ENCODE measurements around the gene RSPRY1.

Gene RSPRY1

GRCh38 chr16:57147381-57148221, 38.5 kb upstream of the RSPRY1 start:
- H3K9me3 ChIP-seq = no peaks in the 10 kb centered on the region
- no peak for DNase-seq (ENCODE audit: low spot score in 2 of 2)
- peaks cover 8% of the 10 kb centered on the region for H3K36me3 ChIP-seq (replicated peaks)
- no peak overlapping the region for H3K4me3 ChIP-seq
- H3K4me1 ChIP-seq = no peaks in the 10 kb centered on the region
- in situ Hi-C loops (cut with MboI; ENCODE audit: low sequenced_read_pairs) = no loop called here
- no peaks in the 10 kb centered on the region for H3K27me3 ChIP-seq (ENCODE audit: low read depth)

- in situ Hi-C loops (cut with MboI; ENCODE audit: low sequenced_read_pairs) = no loop called here
- Histone ChIP-seq H3K9me3 (no peaks in the 10 kb centered on the region), H3K27me3 (ENCODE audit: low read depth) (no peaks in the 10 kb centered on the region), H3K4me1 (no peaks in the 10 kb centered on the region), H3K36me3 (replicated peaks) (peaks cover 17% of the 10 kb centered on the region), H3K4me3 (no peak overlapping the region)
- DNase-seq (ENCODE audit: low spot score in 2 of 2) = no peak
Observed at GRCh38 chr16:57148481-57148880, 37.6 kb upstream of the RSPRY1 start.

- no peak for DNase-seq (ENCODE audit: low spot score in 2 of 2)
- Histone ChIP-seq H3K4me1 (no peaks in the 10 kb centered on the region), H3K36me3 (replicated peaks) (peaks cover 23% of the 10 kb centered on the region)
Observed at GRCh38 chr16:57149391-57149790, 36.7 kb upstream of the RSPRY1 start.

GRCh38 chr16:57150682-57151330, 35.3 kb upstream of the RSPRY1 start:
- Histone ChIP-seq H3K27me3 (ENCODE audit: low read depth) (no peaks in the 10 kb centered on the region), H3K9me3 (no peaks in the 10 kb centered on the region), H3K36me3 (replicated peaks) (peaks cover 37% of the 10 kb centered on the region), H3K4me3 (no peak overlapping the region), H3K4me1 (no peaks in the 10 kb centered on the region)
- DNase-seq (ENCODE audit: low spot score in 2 of 2) = no peak
- in situ Hi-C loops (cut with MboI; ENCODE audit: low sequenced_read_pairs) = no loop called here

More at GRCh38 chr16:57149391-57149790, 36.7 kb upstream of the RSPRY1 start:
- no peaks in the 10 kb centered on the region for H3K9me3 ChIP-seq
- no peaks in the 10 kb centered on the region for H3K27me3 ChIP-seq (ENCODE audit: low read depth)
- in situ Hi-C loops (cut with MboI; ENCODE audit: low sequenced_read_pairs) = no loop called here
- no peak overlapping the region for H3K4me3 ChIP-seq

GRCh38 chr16:57151369-57151768, 34.8 kb upstream of the RSPRY1 start:
- H3K4me3 ChIP-seq = no peak overlapping the region
- no peaks in the 10 kb centered on the region for H3K4me1 ChIP-seq
- H3K27me3 ChIP-seq (ENCODE audit: low read depth) = no peaks in the 10 kb centered on the region
- in situ Hi-C loops (cut with MboI; ENCODE audit: low sequenced_read_pairs) = no loop called here
- H3K9me3 ChIP-seq = no peaks in the 10 kb centered on the region
- H3K36me3 ChIP-seq (replicated peaks) = peaks cover 43% of the 10 kb centered on the region
- DNase-seq (ENCODE audit: low spot score in 2 of 2) = no peak

DNA sequence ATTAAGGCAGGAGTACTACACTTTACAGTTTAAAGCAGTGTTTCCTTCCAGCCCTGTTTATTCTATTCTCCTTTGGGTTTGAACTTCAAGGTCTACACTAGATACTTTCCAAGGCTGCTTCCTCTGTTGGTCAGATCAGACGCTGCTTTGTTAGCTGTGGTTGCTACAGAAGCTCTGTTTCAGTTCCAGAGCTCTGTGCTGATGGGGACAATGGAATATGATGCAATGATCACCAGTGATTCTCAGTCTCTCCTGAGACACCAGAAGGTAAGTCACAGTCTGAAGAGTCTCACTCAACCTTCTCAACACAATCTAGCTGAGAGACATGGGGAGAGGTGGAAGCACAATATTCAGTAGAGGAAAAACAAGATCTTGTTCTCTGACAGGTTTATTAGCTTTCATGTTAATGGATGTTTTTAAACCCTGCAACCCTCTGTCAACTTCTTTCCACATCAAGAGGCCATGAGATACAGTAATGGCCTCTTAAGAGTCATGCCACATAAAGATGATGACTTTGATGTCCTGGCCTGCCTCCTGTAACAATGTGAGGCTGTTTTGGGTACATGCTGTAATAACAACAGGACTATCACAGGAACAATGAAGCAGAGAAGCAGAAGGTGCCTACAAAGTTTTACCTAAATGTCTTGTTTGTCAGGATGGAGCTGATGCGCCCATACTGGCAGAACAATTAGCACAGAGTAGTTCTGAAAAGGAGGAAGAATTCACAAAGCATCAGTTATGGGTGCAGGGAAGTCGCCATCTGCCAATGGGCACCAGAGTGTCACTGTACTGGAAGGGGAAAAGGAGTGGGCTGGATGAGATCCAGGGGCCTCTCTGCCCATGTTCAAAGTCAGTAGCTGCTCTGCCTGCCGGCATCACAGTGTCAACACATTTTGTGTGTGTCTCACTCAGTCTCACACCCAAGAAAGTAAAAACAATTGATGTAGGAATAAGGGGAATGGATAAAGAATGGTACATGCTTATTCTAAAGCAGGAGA, 33.7 kb upstream of the RSPRY1 start:
- H3K4me3 ChIP-seq = no peak overlapping the region
- peaks cover 48% of the 10 kb centered on the region for H3K36me3 ChIP-seq (replicated peaks)
- no peaks in the 10 kb centered on the region for H3K27me3 ChIP-seq (ENCODE audit: low read depth)
- no peaks in the 10 kb centered on the region for H3K9me3 ChIP-seq
- DNase-seq (ENCODE audit: low spot score in 2 of 2) = no peak
- in situ Hi-C loops (cut with MboI; ENCODE audit: low sequenced_read_pairs) = no loop called here
- H3K4me1 ChIP-seq = no peaks in the 10 kb centered on the region

DNA sequence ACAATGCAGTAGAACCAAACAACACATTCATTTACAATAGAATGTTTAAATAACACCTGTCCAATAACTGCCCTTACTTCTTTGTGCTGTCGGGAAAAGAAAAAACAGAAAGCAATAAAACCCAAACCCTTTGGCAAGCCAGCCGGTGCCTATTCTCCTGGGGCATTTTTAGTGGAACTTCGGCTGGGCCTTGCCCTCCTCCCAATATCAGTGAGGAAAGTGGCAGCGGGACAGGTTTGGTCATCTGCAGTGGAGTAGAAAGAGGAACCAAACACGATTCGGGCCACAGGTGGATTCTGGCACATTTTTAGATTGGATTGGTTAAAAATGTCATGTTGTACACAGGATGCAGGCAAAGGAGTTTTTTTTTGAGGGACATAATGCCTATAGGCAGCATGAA, 32.3 kb upstream of the RSPRY1 start:
- no peak overlapping the region for H3K4me3 ChIP-seq
- no peaks in the 10 kb centered on the region for H3K9me3 ChIP-seq
- DNase-seq (ENCODE audit: low spot score in 2 of 2) = no peak
- in situ Hi-C loops (cut with MboI; ENCODE audit: low sequenced_read_pairs) = no loop called here
- no peaks in the 10 kb centered on the region for H3K27me3 ChIP-seq (ENCODE audit: low read depth)
- H3K4me1 ChIP-seq = no peaks in the 10 kb centered on the region
- peaks cover 52% of the 10 kb centered on the region for H3K36me3 ChIP-seq (replicated peaks)

DNA sequence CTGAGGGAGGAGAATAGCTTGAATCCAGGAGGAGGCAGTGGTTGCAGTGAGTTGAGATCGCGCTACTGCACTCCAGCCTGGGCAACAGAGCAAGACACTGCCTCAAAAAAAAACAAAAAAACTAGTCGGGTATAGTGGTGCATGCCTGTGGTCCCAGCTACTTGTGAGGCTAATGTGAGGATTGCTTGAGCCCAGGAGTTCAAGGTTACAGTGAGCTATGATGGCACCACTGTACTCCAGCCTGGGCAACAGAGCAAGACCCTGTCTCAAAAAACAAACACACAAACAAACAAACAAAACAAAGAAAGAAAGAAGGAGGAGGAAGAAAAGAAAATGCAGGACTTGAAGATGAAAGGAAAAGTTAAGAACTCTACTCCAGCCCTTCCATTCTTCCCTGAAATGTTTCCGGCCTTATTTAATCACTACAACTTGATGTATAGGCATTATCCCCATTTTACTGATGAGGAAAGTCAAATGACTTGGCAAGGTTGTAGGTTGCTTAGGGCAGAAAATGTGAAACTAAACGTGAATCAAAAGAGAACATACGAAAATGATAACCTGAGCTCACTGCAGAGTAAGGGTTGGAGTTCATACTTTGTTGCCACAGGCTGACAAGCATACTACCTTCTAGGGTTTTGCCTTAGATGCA, 30.3 kb upstream of the RSPRY1 start:
- Histone ChIP-seq H3K27me3 (ENCODE audit: low read depth) (no peaks in the 10 kb centered on the region), H3K36me3 (replicated peaks) (peaks cover 65% of the 10 kb centered on the region), H3K4me3 (no peak overlapping the region), H3K4me1 (no peaks in the 10 kb centered on the region), H3K9me3 (no peaks in the 10 kb centered on the region)
- in situ Hi-C loops (cut with MboI; ENCODE audit: low sequenced_read_pairs) = no loop called here
- DNase-seq (ENCODE audit: low spot score in 2 of 2) = no peak

DNA sequence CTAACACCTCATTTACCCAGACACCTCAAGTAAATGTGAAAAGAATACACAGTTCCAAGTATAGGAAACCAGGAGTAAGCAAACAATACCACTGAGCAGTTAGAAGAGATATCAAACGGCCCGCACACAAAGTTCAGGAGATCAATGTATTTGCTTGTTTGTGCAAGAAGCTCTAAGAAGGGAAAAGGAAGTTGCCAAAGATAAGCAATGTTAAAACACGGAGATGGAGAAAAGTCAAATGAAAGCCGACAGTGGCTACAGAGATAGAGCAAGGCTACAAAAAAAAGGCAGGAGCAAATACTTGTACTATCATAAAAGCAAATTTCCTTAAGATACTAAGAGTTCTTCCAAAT, 29.8 kb upstream of the RSPRY1 start:
- in situ Hi-C loops (cut with MboI; ENCODE audit: low sequenced_read_pairs) = no loop called here
- DNase-seq (ENCODE audit: low spot score in 2 of 2) = no peak
- no peaks in the 10 kb centered on the region for H3K27me3 ChIP-seq (ENCODE audit: low read depth)
- no peak overlapping the region for H3K4me3 ChIP-seq
- peaks cover 69% of the 10 kb centered on the region for H3K36me3 ChIP-seq (replicated peaks)
- no peaks in the 10 kb centered on the region for H3K9me3 ChIP-seq
- no peaks in the 10 kb centered on the region for H3K4me1 ChIP-seq

DNA sequence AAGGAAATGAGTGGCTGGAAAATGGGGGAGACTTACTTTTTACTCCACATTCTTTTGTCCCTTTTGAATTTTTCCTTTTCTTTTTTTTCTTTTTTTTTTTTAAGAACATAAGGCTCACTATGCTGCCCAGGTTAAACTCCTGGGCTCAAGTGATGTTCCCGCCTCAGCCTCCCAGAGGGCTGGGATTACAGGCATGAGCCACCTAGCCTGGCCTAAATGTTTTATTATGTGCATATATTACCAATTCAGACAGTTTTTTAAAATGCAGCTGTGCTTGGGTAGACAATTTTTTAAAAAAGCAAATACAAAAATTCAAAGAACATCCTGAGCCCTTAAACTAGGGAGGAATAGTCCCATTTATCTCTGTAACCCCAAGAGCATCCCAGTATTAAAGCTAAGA, 28.6 kb upstream of the RSPRY1 start:
- Histone ChIP-seq H3K9me3 (no peaks in the 10 kb centered on the region), H3K27me3 (ENCODE audit: low read depth) (no peaks in the 10 kb centered on the region), H3K4me1 (no peaks in the 10 kb centered on the region), H3K36me3 (replicated peaks) (peaks cover 67% of the 10 kb centered on the region), H3K4me3 (no peak overlapping the region)
- no peak for DNase-seq (ENCODE audit: low spot score in 2 of 2)
- in situ Hi-C loops (cut with MboI; ENCODE audit: low sequenced_read_pairs) = no loop called here

- H3K4me1 ChIP-seq = no peaks in the 10 kb centered on the region
- no peaks in the 10 kb centered on the region for H3K9me3 ChIP-seq
- H3K4me3 ChIP-seq = no peak overlapping the region
- no peaks in the 10 kb centered on the region for H3K27me3 ChIP-seq (ENCODE audit: low read depth)
- in situ Hi-C loops (cut with MboI; ENCODE audit: low sequenced_read_pairs) = no loop called here
- no peak for DNase-seq (ENCODE audit: low spot score in 2 of 2)
- H3K36me3 ChIP-seq (replicated peaks) = peaks cover 70% of the 10 kb centered on the region
Observed at GRCh38 chr16:57159447-57159846, 26.7 kb upstream of the RSPRY1 start.

GRCh38 chr16:57163842-57164241, 22.3 kb upstream of the RSPRY1 start:
- no peak overlapping the region for H3K4me3 ChIP-seq
- DNase-seq (ENCODE audit: low spot score in 2 of 2) = no peak
- no peaks in the 10 kb centered on the region for H3K9me3 ChIP-seq
- no peaks in the 10 kb centered on the region for H3K4me1 ChIP-seq
- H3K36me3 ChIP-seq (replicated peaks) = peaks cover 65% of the 10 kb centered on the region
- no peaks in the 10 kb centered on the region for H3K27me3 ChIP-seq (ENCODE audit: low read depth)
- in situ Hi-C loops (cut with MboI; ENCODE audit: low sequenced_read_pairs) = no loop called here

DNA sequence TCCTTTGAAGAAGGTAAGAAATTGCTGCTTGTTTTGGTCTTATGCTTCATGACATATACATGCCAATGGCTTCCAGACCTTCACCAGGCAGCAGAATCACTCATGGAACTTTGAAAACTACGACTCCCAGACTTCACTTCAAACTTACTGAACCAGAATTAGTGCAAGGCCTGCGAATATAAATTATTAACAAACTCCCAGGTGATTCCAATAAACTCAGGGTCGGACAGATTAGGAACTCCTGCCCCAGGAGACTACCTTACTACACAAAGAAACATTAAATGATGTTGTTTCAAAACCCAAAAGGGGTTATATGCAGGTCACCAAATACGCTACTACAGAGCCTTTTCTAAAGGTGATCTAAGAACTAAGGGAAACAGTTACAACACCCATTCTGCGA, 20.6 kb upstream of the RSPRY1 start:
- H3K4me3 ChIP-seq = no peak overlapping the region
- H3K36me3 ChIP-seq (replicated peaks) = peaks cover 70% of the 10 kb centered on the region
- in situ Hi-C loops (cut with MboI; ENCODE audit: low sequenced_read_pairs) = no loop called here

More for the DNA sequence above, 20.6 kb upstream of the RSPRY1 start:
- Histone ChIP-seq H3K9me3 (no peaks in the 10 kb centered on the region), H3K27me3 (ENCODE audit: low read depth) (no peaks in the 10 kb centered on the region), H3K4me1 (no peaks in the 10 kb centered on the region)
- DNase-seq (ENCODE audit: low spot score in 2 of 2) = no peak
